Mucosa of descending colon (tissue), 3 donors: ENCODE measurements around the gene FRMD1. TPM values are rescaled to one million over a fixed set of nuclear protein-coding genes. Genes with fewer than 3 reads are reported as not detected.

Source experiments
- ATAC-seq: fragments of 200-7000 bp; cut with Tn5 transposase; one replicate; pipeline ENCODE4 v1.9.1; 2020; ENCODE audit warnings: mild to moderate bottlenecking, moderate library complexity
- DNase-seq, 3 donors: peaks; one replicate each; pipeline ENCODE4 v3.0.0-alpha.2; 2020
- H3K36me3 ChIP-seq: fragments of 200-600 bp; one replicate; pipeline ENCODE4 v1.8.0; 2021; ENCODE audit warnings: low read depth, mild to moderate bottlenecking
- H3K4me1 ChIP-seq: fragments of 200-600 bp; one replicate; pipeline ENCODE4 v1.8.0; 2021; ENCODE audit warnings: low read depth, mild to moderate bottlenecking
- H3K4me3 ChIP-seq: fragments of 200-600 bp; one replicate; pipeline ENCODE4 v1.8.0; 2021; ENCODE audit warnings: mild to moderate bottlenecking
- H3K9me3 ChIP-seq: fragments of 200-600 bp; one replicate; pipeline ENCODE4 v1.8.0; 2021; ENCODE audit warnings: mild to moderate bottlenecking
- intact Hi-C, 2 donors: fragments of 100-400 bp; cut with DNase I in 1 of 2; cut with micrococcal nuclease in 1 of 2; formaldehyde crosslinking; loops; one replicate each; pipeline versions ENCODE4 v1.11.0 to v1.11.1; 2022; cut with DNase I, micrococcal nuclease
- total RNA-seq, 3 donors: library from RNA; stranded (reverse); fragmentation: NEBNext Ultra II Directional in 2 of 3; extraction: Animal tissue kit (Norgen Biotek cat#: 25700) in 2 of 3; gene quantifications; one replicate each; pipeline versions ENCODE4 v1.2.1 to v1.2.4, GENCODE V29; 2021 to 2023
- TF ChIP-seq, protein P1 (sequence below): fragments of 200-600 bp; IDR thresholded peaks from one replicate; pipeline ENCODE4 v1.8.0; 2022; ENCODE audit warnings: antibody characterized with exemption, mild to moderate bottlenecking
- donor health status: DM: no; HTN: no; CAD: no; lungs with moderate emphysema.
- donor health status: DM: no; HTN: no; CAD: no.
- donor health status: DM: no; HTN: yes; CAD: no.

Gene FRMD1
- total RNA-seq, 3 donors from 2014 or later = 14.3 to 57.5 (median 17.1) TPM

DNA sequence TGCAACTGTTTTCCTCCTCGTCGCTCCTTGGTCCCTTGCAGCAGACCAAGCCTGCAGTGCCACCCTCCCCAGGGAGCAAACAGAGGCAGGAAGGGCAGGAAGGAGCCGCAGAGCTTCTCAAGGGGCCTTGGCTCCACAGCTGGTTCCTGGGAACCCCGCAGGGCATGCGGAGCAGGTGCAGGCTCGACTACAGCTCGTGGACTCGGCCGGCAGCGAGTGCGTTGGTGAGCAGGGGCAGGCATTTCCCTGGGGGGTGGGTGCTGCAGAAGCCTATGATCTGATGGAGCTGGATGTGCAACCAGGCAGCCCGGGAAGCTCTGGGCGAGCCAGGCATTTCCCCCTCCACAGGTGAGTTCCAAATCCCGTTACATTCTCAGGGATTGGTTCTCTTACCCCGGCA, 37.1 kb downstream of the FRMD1 start:
- Histone ChIP-seq H3K4me1 (peaks cover under 1% of the 10 kb centered on the region), H3K4me3 (no peak overlapping the region), H3K36me3 (no peaks in the 10 kb centered on the region), H3K9me3 (peaks cover 30% of the 10 kb centered on the region)
- DNase-seq (no peak), ATAC-seq (no peak)
- intact Hi-C loops = no loop called here
- TF ChIP-seq, protein P1, sequence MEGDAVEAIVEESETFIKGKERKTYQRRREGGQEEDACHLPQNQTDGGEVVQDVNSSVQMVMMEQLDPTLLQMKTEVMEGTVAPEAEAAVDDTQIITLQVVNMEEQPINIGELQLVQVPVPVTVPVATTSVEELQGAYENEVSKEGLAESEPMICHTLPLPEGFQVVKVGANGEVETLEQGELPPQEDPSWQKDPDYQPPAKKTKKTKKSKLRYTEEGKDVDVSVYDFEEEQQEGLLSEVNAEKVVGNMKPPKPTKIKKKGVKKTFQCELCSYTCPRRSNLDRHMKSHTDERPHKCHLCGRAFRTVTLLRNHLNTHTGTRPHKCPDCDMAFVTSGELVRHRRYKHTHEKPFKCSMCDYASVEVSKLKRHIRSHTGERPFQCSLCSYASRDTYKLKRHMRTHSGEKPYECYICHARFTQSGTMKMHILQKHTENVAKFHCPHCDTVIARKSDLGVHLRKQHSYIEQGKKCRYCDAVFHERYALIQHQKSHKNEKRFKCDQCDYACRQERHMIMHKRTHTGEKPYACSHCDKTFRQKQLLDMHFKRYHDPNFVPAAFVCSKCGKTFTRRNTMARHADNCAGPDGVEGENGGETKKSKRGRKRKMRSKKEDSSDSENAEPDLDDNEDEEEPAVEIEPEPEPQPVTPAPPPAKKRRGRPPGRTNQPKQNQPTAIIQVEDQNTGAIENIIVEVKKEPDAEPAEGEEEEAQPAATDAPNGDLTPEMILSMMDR = no peak

DNA sequence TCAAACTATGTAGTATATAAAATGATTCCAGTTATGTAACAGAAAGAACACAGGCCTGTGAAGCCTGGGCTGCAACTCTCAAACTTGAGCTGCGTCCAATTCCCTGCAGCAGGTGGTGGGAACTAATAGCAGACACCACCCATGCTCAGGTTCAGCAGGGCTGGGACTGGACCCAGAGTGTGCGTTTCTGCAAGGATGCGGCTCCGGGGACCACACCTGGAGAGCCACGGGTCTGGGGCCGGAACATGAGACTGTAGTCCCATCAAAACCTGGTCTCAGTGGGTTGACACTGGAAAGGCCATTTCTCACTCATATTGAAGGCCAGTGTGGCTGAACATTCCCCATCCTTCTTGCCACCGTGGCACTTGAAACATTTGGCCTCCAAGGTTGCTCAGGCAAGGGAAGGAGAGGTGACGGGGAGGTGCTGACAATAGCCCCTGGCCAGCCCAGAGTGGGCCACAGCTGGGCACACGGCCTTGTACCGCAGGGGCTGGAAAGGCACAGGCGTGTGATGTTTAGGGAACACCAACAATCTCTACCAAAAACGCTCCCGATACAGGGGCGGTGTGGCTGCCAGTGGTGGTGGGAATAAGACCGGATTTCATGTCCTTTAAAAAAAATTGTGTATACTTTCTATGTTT, 38.0 kb downstream of the FRMD1 start:
- no peak for DNase-seq
- Histone ChIP-seq H3K4me1 (peaks cover 7% of the 10 kb centered on the region), H3K9me3 (peaks cover 30% of the 10 kb centered on the region), H3K36me3 (no peaks in the 10 kb centered on the region), H3K4me3 (no peak overlapping the region)
- ATAC-seq = no peak
- intact Hi-C loops = no loop called here
- TF ChIP-seq, protein P1 = no peak

DNA sequence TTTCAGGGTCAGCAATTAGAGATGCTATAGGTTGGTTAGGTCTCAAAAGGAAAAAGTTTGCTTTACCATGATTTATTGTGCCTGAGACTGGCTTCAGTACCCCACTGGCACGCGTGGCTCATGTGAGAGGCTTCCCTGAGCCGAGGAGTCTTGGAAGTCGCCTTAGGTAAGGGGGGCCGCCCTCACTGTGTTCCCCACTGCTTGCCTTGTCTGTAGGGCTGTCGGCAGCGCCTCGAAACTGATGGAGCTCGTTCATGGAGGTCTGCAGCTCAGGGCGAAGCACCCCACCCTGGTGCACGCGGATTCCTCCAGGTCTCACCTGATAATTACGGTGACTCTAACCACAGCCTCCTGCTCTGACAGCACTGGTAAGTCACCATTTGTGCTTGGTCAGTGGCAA, 39.2 kb downstream of the FRMD1 start:
- TF ChIP-seq, protein P1 = no peak
- peaks cover 30% of the 10 kb centered on the region for H3K9me3 ChIP-seq
- no peaks in the 10 kb centered on the region for H3K36me3 ChIP-seq
- intact Hi-C loops = no loop called here
- DNase-seq (no peak), ATAC-seq (no peak)
- H3K4me1 ChIP-seq = peaks cover 7% of the 10 kb centered on the region
- no peak overlapping the region for H3K4me3 ChIP-seq

DNA sequence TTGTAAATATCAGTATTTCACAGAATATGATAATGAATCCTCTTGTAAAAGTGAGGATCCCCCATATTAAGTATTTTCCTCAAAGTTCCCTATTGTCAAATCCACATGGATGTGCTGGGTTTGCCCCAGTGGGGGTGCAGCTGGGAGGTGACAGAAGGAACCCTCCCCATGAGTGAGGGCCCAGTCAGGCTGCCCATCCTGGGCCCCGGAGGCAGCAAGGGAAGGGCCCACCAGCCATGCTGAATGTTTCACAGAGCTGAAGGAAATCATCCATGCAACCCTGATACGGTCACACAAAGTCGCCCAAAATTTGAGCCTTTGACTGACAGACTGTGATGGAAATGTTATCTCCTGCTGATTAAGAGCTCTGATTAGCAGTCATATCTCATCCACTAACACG, 39.7 kb downstream of the FRMD1 start:
- Histone ChIP-seq H3K9me3 (peaks cover 30% of the 10 kb centered on the region), H3K36me3 (no peaks in the 10 kb centered on the region), H3K4me3 (no peak overlapping the region), H3K4me1 (peaks cover 7% of the 10 kb centered on the region)
- intact Hi-C loops = no loop called here
- DNase-seq (no peak), ATAC-seq (no peak)
- TF ChIP-seq, protein P1 = no peak

DNA sequence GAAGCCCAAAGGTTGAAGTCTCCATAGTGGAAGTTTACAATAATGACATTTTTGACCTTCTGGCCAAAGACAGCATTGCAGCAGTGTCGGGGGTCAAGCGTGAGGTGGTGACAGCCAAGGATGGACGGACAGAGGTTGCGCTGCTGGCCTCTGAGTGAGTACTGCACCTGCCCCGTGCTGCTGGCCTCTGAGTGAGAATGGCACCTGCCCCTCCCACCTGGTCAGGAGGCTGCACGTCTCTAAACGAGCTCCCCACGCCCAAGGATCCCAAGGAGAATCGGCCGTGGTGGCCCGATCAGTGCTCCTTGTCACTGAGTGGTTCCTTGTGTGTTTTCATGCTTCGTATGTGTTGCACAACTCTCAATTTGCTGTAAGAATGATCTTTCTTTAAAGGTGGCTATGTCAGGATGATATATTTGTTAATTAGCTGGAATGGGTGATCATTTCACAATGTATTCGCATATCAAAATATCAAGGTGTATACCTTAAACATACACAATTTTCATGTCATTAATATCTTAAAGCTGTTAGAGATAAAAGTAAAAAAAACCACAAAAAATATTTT, 40.4 kb downstream of the FRMD1 start:
- TF ChIP-seq, protein P1 = no peak
- no peak for ATAC-seq
- intact Hi-C loops = no loop called here
- Histone ChIP-seq H3K36me3 (no peaks in the 10 kb centered on the region), H3K9me3 (peaks cover 30% of the 10 kb centered on the region), H3K4me1 (peaks cover 7% of the 10 kb centered on the region), H3K4me3 (no peak overlapping the region)
- DNase-seq = no peak
